Measurements from ENCODE around the gene RHBDL1. TPM values are rescaled to one million over a fixed set of nuclear protein-coding genes. Genes with fewer than 3 reads are reported as not detected.
A peak's percentile ranks its signal among the peaks of the same experiment; 100 is the strongest.

The RHBDL1 gene
- total and polyA plus RNA-seq, 2 experiments from 2014 or later: 8.4 to 10.1 TPM

GRCh38 chr16:700684-701584, 25.5 kb downstream of the RHBDL1 start (continued):
- no peak for TF ChIP-seq ZNF462 (CRISPR knock-in tag; IDR thresholded peaks at IDR 0.05)
- TF ChIP-seq STAT1 (IDR thresholded peaks at IDR 0.05; ENCODE audit: unreplicated experiment): no peak
- 0 out of 2 replicates have a peak, but pooled peaks have one; percentile 21 for TF ChIP-seq POLR2AphosphoS5 (IDR thresholded peaks at IDR 0.05; ENCODE audit: low read depth)
- no peak for TF ChIP-seq JUNB (IDR thresholded peaks at IDR 0.05; ENCODE audit: unreplicated experiment)
- TF ChIP-seq NANOG (IDR thresholded peaks at IDR 0.05; ENCODE audit: borderline replicate concordance): no peak
- TF ChIP-seq ZNF114 (CRISPR knock-in tag; IDR thresholded peaks at IDR 0.05): no peak
- TF ChIP-seq CREB1 (CRISPR knock-in tag; IDR thresholded peaks at IDR 0.05; ENCODE audit: low read depth): no peak

- Mint-ChIP-seq H3K4me3 (no peak overlapping the region; the same call in 2 of the 3 replicates), H3K9me3 (no peaks in the 10 kb centered on the region; the same call in 2 of the 3 replicates), H3K4me1 (no peaks in the 10 kb centered on the region), H3K27me3 (ENCODE audit: insufficient read depth, low read depth, poor library complexity) (peaks cover 78% of the 10 kb centered on the region), H3K27ac (no peak overlapping the region), H3K36me3 (ENCODE audit: low read depth) (no peaks in the 10 kb centered on the region)
- H4K20me1 ChIP-seq (replicated peaks; ENCODE audit: insufficient read depth): no peaks in the 10 kb centered on the region; the same call in 1 of the 2 replicates
- 0 out of 2 replicates have a peak, but pooled peaks cover 6% of the 10 kb centered on the region for H3F3A ChIP-seq (replicated peaks; ENCODE audit: low read depth)
- H2AFZ ChIP-seq: no peak overlapping the region
- no peak overlapping the region for H3K4me3 ChIP-seq
- no peaks in the 10 kb centered on the region for H3K79me2 ChIP-seq (replicated peaks; ENCODE audit: insufficient read depth)
- no peaks in the 10 kb centered on the region for H3K36me3 ChIP-seq (ENCODE audit: insufficient read depth)
- H3K9me2 ChIP-seq (ENCODE audit: insufficient read depth): no peaks in the 10 kb centered on the region
- H3K27me3 ChIP-seq (ENCODE audit: insufficient read depth): peaks cover 92% of the 10 kb centered on the region
- DNase-seq (ENCODE audit: low spot score) (no peak), ATAC-seq (no peak)
- H3K4me2 ChIP-seq: no peak overlapping the region
- no peaks in the 10 kb centered on the region for H3K4me1 ChIP-seq (ENCODE audit: insufficient read depth)
- H3K27ac ChIP-seq (ENCODE audit: low read depth): no peak overlapping the region
- TF ChIP-seq NANOG (IDR thresholded peaks at IDR 0.05; ENCODE audit: borderline replicate concordance) (no peak), EZH2phosphoT487 (IDR thresholded peaks at IDR 0.05; ENCODE audit: unreplicated experiment) (no peak), ZNF462 (CRISPR knock-in tag; IDR thresholded peaks at IDR 0.05) (no peak), CREB1 (CRISPR knock-in tag; IDR thresholded peaks at IDR 0.05; ENCODE audit: low read depth) (no peak), JUNB (IDR thresholded peaks at IDR 0.05; ENCODE audit: unreplicated experiment) (no peak)
Measured at GRCh38 chr16:702341-702740, 26.9 kb downstream of the RHBDL1 start.
